Loucy (cell line): ENCODE measurements around the gene DIABLO.

ENCODE experiments used
- CTCF ChIP-seq: fragments of 200-600 bp; sonication (generic); conservative IDR thresholded peaks from 2 replicates; pipeline ENCODE4 v1.5.1; 2014; ENCODE audit warnings: mild to moderate bottlenecking, antibody characterized with exemption, low read length
- EZH2phosphoT487 ChIP-seq: fragments of 200-600 bp; IDR thresholded peaks from 2 replicates; pipeline ENCODE4 v1.6.1; 2018; ENCODE audit warnings: antibody characterized with exemption, mild to moderate bottlenecking, moderate library complexity, borderline replicate concordance

GRCh38 chr12:122187466-122187865, 38.4 kb downstream of the DIABLO start:
- no peak for TF ChIP-seq CTCF
- no peak for TF ChIP-seq EZH2phosphoT487
